Tibial nerve (tissue), 3 donors: ENCODE measurements around the gene KCNH2.

Experiments used
- POLR2A ChIP-seq, 2 donors: fragments of 450-650 bp; IDR thresholded peaks; one replicate each; pipeline ENCODE4 v1.6.1; 2017; ENCODE audit warnings: antibody characterized with exemption in 2 of 2, mild to moderate bottlenecking in 2 of 2, moderate library complexity in 2 of 2
- TF ChIP-seq, protein P1 (sequence below), 5 experiments: fragments of 200-600 bp in 3 of 5; fragments of 450-650 bp in 2 of 5; sonication (generic) in 3 of 5; IDR thresholded peaks; one replicate each; pipeline ENCODE4 v1.5.1; 2016 to 2019; ENCODE audit warnings: antibody characterized with exemption in 5 of 5, mild to moderate bottlenecking in 3 of 5, moderate library complexity in 2 of 5

- TF ChIP-seq POLR2A (IDR thresholded peaks at IDR 0.05) = no peak
- TF ChIP-seq, protein P1, sequence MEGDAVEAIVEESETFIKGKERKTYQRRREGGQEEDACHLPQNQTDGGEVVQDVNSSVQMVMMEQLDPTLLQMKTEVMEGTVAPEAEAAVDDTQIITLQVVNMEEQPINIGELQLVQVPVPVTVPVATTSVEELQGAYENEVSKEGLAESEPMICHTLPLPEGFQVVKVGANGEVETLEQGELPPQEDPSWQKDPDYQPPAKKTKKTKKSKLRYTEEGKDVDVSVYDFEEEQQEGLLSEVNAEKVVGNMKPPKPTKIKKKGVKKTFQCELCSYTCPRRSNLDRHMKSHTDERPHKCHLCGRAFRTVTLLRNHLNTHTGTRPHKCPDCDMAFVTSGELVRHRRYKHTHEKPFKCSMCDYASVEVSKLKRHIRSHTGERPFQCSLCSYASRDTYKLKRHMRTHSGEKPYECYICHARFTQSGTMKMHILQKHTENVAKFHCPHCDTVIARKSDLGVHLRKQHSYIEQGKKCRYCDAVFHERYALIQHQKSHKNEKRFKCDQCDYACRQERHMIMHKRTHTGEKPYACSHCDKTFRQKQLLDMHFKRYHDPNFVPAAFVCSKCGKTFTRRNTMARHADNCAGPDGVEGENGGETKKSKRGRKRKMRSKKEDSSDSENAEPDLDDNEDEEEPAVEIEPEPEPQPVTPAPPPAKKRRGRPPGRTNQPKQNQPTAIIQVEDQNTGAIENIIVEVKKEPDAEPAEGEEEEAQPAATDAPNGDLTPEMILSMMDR (IDR thresholded peaks at IDR 0.05) = no peak
These were observed 12.8 kb downstream of the KCNH2 start for GRCh38 chr7:150965273-150965830.
